Measurements from ENCODE around the gene PPIP5K2. TPM values are rescaled to one million over a fixed set of nuclear protein-coding genes. Genes with fewer than 3 reads are reported as not detected.

PPIP5K2 gene
- total RNA-seq, 1 donor from 2014 or later, result 108 TPM

DNA sequence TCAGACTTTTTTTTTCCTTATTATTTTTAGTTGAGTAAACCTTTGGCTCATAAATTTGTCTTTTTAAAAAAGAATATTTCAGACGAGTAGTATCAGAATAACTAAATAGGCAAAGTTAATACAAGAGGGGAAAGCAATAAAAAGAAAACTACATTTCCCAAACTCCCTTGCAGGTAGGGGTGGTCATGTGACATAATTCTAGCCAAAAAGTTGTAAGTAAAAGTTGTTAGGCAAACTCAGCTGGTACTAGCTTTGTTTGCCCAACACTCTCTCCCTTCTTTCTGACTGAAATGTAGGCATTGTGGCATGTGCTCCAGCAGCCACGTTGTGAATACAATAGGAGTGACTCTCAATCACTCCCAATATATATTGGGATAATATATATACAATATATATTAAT is 21.1 kb upstream of the PPIP5K2 start:
- Histone ChIP-seq H3K79me2 (ENCODE audit: low read depth) (no peaks in the 10 kb centered on the region), H3K4me1 (no peaks in the 10 kb centered on the region), H3K27ac (no peak overlapping the region), H3K27me3 (no peaks in the 10 kb centered on the region), H4K20me1 (ENCODE audit: low read depth) (no peaks in the 10 kb centered on the region), H3K9me3 (ENCODE audit: low read depth) (no peaks in the 10 kb centered on the region), H3K4me3 (no peak overlapping the region), H3K9ac (no peak overlapping the region), H3K4me2 (no peak overlapping the region), H2AFZ (replicated peaks) (no peak overlapping the region), H3K36me3 (no peaks in the 10 kb centered on the region), H3F3A (ENCODE audit: low read depth) (no peaks in the 10 kb centered on the region)
- Mint-ChIP-seq H3K9me3 (no peaks in the 10 kb centered on the region), H3K27ac (no peak overlapping the region), H3K27me3 (ENCODE audit: insufficient read depth, low read depth) (peaks cover 2% of the 10 kb centered on the region), H3K36me3 (peaks cover 7% of the 10 kb centered on the region), H3K4me1 (no peaks in the 10 kb centered on the region), H3K4me3 (no peak overlapping the region)
- TF ChIP-seq EZH2phosphoT487 (IDR thresholded peaks at IDR 0.05) (no peak), EZH2 (IDR thresholded peaks at IDR 0.05) (no peak)
- TF ChIP-seq, protein P1, sequence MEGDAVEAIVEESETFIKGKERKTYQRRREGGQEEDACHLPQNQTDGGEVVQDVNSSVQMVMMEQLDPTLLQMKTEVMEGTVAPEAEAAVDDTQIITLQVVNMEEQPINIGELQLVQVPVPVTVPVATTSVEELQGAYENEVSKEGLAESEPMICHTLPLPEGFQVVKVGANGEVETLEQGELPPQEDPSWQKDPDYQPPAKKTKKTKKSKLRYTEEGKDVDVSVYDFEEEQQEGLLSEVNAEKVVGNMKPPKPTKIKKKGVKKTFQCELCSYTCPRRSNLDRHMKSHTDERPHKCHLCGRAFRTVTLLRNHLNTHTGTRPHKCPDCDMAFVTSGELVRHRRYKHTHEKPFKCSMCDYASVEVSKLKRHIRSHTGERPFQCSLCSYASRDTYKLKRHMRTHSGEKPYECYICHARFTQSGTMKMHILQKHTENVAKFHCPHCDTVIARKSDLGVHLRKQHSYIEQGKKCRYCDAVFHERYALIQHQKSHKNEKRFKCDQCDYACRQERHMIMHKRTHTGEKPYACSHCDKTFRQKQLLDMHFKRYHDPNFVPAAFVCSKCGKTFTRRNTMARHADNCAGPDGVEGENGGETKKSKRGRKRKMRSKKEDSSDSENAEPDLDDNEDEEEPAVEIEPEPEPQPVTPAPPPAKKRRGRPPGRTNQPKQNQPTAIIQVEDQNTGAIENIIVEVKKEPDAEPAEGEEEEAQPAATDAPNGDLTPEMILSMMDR (IDR thresholded peaks at IDR 0.05), result no peak
- DNase-seq (ENCODE audit: low spot score), result no peak

GRCh38 chr5:103101079-103101750 is 18.9 kb upstream of the PPIP5K2 start:
- Histone ChIP-seq H3K4me2 (no peak overlapping the region), H4K20me1 (ENCODE audit: low read depth) (no peaks in the 10 kb centered on the region), H3K27me3 (no peaks in the 10 kb centered on the region), H3K27ac (no peak overlapping the region), H3K36me3 (no peaks in the 10 kb centered on the region), H3K9me3 (ENCODE audit: low read depth) (no peaks in the 10 kb centered on the region), H3K4me3 (no peak overlapping the region), H3K4me1 (no peaks in the 10 kb centered on the region), H3K9ac (no peak overlapping the region), H3K79me2 (ENCODE audit: low read depth) (no peaks in the 10 kb centered on the region), H3F3A (ENCODE audit: low read depth) (no peaks in the 10 kb centered on the region), H2AFZ (replicated peaks) (no peak overlapping the region)
- Mint-ChIP-seq H3K36me3 (peaks cover 5% of the 10 kb centered on the region), H3K27me3 (ENCODE audit: insufficient read depth, low read depth) (no peaks in the 10 kb centered on the region), H3K9me3 (no peaks in the 10 kb centered on the region), H3K4me3 (no peak overlapping the region), H3K4me1 (no peaks in the 10 kb centered on the region), H3K27ac (no peak overlapping the region)
- TF ChIP-seq EZH2phosphoT487 (IDR thresholded peaks at IDR 0.05) (no peak), EZH2 (IDR thresholded peaks at IDR 0.05) (no peak)
- TF ChIP-seq, protein P1 (IDR thresholded peaks at IDR 0.05), result no peak
- no peak for DNase-seq (ENCODE audit: low spot score)

- no peaks in the 10 kb centered on the region for H3K27me3 ChIP-seq
- DNase-seq (ENCODE audit: low spot score), result no peak
- Mint-ChIP-seq H3K36me3 (peaks cover 5% of the 10 kb centered on the region), H3K27me3 (ENCODE audit: insufficient read depth, low read depth) (no peaks in the 10 kb centered on the region), H3K4me1 (no peaks in the 10 kb centered on the region), H3K27ac (no peak overlapping the region), H3K4me3 (no peak overlapping the region), H3K9me3 (no peaks in the 10 kb centered on the region)
- H4K20me1 ChIP-seq (ENCODE audit: low read depth), result no peaks in the 10 kb centered on the region
- no peak overlapping the region for H3K27ac ChIP-seq
- H3K9ac ChIP-seq, result no peak overlapping the region
- H3K9me3 ChIP-seq (ENCODE audit: low read depth), result no peaks in the 10 kb centered on the region
- no peaks in the 10 kb centered on the region for H3K4me1 ChIP-seq
- TF ChIP-seq EZH2phosphoT487 (IDR thresholded peaks at IDR 0.05) (no peak), EZH2 (IDR thresholded peaks at IDR 0.05) (no peak)
- TF ChIP-seq, protein P1 (IDR thresholded peaks at IDR 0.05), result no peak
- H3F3A ChIP-seq (ENCODE audit: low read depth), result no peaks in the 10 kb centered on the region
- no peak overlapping the region for H3K4me2 ChIP-seq
- H2AFZ ChIP-seq (replicated peaks), result no peak overlapping the region
- no peak overlapping the region for H3K4me3 ChIP-seq
- no peaks in the 10 kb centered on the region for H3K79me2 ChIP-seq (ENCODE audit: low read depth)
- H3K36me3 ChIP-seq, result no peaks in the 10 kb centered on the region
Observed at GRCh38 chr5:103102234-103102633, 17.9 kb upstream of the PPIP5K2 start.

Data from neural progenitor cell (in vitro differentiated cells).